Activated CD8-positive, alpha-beta memory T cell treated with anti-CD3 and anti-CD28 coated beads, Interleukin-2, amount 50 U/mL, for 24 hours (primary cell): Measurements from ENCODE around the gene SEMA4D.

ENCODE experiments used
- DNase-seq: peaks from one replicate; pipeline ENCODE4 v3.0.0-alpha.2; 2020; ENCODE audit errors: extremely low read depth

Gene SEMA4D

GRCh38 chr9:89317282-89317681, 180.6 kb downstream of the SEMA4D start:
- DNase-seq: no peak

- no peak for DNase-seq
These were observed 182.4 kb downstream of the SEMA4D start for GRCh38 chr9:89315482-89315881.

GRCh38 chr9:89314955-89315354, 183.0 kb downstream of the SEMA4D start:
- DNase-seq: no peak

- DNase-seq: no peak
These were observed 184.1 kb downstream of the SEMA4D start for GRCh38 chr9:89313842-89314241.

- DNase-seq: no peak
These were observed 185.7 kb downstream of the SEMA4D start for GRCh38 chr9:89312222-89312571.

- no peak for DNase-seq
These were observed 186.3 kb downstream of the SEMA4D start for GRCh38 chr9:89311346-89312221.
